WI38 (cell line): ENCODE data around the gene GPR15.
"Not testable (repeated sequence)": the region's sequence is repeated elsewhere in the genome, so short reads cannot be mapped to it uniquely, and the experiment has no call there.

Source experiments
- H3K4me3 ChIP-seq: 2 replicates; pipeline ENCODE4 v1.5.1; 2011; ENCODE audit warnings: low read depth, mild to moderate bottlenecking, control low read depth, low read length
- TF ChIP-seq, protein P1 (sequence below): IDR thresholded peaks from 2 replicates; pipeline ENCODE4 v1.5.1; 2012; ENCODE audit warnings: low read depth, mild to moderate bottlenecking, control low read depth, low read length

The GPR15 gene

DNA sequence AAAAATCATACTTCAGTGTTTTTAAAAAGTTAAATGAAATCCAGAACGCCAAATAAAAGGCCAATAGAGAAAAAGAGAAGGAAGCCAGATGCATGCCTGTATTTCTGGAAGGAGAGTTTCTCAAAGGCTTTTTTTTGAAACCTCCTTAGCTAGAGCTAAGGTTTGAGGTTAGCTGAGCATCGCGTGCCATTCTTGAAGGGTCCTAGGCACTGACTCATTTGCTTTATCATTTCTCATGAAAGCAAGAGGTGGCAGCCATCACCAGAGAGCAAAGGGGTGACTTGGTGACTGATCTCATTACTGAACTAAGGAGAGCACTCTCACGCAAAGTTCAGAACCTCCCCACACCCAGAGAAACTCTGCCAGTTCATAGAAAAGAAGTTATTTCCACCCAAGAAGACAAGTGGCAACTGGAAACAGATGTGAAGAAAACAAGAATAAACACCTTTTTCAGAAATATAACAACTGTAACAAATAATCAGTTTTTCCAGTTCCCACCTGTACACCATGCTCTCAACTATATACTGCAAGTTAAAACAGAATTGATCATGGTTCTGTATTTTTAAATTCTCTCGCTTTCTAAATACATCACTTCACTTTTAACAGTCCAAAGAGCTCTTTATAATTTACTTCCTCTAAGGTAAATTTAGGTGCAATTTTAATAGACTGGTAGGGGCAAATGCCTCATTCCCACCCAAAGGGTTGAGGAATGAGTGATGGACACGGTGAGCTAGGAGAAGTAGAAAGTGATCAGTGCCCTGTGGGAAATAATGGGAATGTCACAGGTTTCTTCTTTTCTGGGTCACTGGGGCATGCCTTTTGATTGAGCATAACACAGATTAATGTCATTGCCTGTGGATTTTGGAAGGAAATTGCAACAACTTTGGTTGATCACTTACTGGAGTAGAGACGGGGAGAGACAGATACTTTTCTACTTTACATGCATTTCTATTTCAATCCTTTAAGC lies 24.7 kb downstream of the GPR15 start:
- no peak overlapping the region for H3K4me3 ChIP-seq
- TF ChIP-seq, protein P1, sequence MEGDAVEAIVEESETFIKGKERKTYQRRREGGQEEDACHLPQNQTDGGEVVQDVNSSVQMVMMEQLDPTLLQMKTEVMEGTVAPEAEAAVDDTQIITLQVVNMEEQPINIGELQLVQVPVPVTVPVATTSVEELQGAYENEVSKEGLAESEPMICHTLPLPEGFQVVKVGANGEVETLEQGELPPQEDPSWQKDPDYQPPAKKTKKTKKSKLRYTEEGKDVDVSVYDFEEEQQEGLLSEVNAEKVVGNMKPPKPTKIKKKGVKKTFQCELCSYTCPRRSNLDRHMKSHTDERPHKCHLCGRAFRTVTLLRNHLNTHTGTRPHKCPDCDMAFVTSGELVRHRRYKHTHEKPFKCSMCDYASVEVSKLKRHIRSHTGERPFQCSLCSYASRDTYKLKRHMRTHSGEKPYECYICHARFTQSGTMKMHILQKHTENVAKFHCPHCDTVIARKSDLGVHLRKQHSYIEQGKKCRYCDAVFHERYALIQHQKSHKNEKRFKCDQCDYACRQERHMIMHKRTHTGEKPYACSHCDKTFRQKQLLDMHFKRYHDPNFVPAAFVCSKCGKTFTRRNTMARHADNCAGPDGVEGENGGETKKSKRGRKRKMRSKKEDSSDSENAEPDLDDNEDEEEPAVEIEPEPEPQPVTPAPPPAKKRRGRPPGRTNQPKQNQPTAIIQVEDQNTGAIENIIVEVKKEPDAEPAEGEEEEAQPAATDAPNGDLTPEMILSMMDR, result no peak

DNA sequence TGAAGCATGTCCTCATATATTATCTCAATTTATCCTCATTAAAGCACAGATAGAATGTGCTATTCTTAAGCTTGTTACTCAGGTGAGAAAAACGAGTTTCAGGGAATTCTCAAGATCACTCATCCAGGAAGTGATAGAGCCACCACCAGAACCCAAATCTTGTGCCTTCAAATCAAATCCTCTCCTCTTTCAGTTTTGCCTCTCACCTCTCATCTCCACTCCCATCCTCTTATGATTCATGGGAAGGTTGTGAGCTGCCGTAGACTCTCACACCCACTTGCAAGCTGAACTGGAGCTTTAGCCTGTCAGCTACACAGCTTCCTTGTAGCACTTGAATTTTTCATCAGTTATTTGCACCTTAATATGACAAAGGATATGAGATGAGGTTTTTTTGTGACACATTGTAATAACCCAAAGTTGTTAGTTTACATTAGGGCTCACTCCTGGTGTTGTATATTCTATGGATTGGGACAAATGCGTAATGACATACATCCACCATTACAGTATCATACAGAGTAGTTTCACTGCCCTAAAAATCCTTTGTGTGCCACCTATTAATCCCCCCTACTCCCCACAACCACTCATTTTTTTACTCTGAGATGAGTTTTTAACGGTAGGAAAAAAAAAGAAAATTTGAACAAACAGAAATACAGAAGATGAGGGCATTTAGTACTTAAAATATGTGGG lies 25.7 kb downstream of the GPR15 start:
- TF ChIP-seq, protein P1, result no peak
- no peak overlapping the region for H3K4me3 ChIP-seq

DNA sequence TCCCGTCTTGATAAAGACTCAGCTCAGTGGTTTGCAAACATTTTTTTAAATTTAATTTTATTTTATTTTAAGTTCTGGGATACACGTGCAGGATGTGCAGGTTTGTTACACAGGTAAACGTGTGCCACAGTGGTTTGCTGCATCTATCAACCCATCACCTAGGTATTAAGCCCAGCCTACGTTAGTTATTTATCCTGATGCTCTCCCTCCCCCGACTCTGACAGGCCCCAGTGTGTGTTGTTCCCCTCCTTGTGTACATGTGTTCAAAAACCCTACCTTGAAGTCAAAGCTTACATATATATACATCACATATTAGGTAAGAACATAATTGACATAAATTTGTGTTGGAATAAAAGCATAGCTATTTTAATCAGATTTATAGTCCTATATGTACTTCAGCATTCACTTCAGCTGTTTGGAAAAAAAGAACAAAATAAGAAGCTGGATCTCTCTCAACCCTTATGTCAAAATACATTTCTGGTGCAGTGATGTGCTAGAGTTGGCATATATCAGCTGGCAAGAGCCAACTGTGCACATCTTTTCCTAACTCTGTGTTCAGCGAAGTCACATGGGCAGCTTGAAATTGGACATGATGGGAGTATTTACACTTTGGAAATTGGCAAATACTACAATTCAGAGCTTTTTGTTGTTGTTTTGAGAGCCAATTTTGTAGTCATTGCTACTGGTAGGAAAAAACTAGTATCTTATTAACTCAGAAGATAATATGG lies 26.5 kb downstream of the GPR15 start:
- TF ChIP-seq, protein P1, result no peak
- no peak overlapping the region for H3K4me3 ChIP-seq

DNA sequence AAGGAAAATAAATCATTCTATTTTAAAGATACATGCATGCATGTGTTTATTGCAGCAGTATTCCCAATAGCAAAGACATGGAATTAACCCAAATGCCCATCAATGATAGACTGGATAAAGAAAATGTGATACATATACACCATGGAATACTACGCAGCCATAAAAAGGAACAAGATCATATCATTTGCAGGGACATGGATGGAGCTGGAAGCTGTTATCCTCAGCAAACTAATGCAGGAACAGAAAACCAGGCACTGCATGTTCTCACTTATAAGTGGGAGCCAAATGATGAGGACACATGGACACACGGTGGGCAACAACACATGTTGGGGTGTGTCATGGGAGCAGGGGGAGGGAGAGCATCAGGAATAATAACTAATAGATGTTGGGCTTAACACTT lies 28.0 kb downstream of the GPR15 start:
- not testable (repeated sequence) for H3K4me3 ChIP-seq

DNA sequence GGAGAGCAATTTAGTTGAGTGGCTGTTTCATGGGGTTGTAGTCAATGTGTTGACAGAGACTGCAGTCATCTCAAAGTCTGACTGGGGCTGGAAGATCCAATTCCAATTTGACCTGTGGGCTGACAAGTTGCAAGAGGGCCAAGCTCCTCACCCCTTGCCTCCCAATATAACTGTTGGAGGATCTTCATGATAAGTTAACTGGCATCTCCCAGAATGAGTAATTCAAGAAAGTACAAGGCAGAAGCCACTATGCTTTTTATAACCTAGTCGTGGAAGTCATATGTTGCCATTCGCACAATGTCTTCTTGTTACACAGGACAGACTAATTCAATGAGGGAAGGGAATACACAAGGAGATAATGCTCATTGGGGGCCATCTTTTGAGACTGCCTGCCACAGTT lies 29.1 kb downstream of the GPR15 start:
- no peak overlapping the region for H3K4me3 ChIP-seq
- TF ChIP-seq, protein P1, result no peak

DNA sequence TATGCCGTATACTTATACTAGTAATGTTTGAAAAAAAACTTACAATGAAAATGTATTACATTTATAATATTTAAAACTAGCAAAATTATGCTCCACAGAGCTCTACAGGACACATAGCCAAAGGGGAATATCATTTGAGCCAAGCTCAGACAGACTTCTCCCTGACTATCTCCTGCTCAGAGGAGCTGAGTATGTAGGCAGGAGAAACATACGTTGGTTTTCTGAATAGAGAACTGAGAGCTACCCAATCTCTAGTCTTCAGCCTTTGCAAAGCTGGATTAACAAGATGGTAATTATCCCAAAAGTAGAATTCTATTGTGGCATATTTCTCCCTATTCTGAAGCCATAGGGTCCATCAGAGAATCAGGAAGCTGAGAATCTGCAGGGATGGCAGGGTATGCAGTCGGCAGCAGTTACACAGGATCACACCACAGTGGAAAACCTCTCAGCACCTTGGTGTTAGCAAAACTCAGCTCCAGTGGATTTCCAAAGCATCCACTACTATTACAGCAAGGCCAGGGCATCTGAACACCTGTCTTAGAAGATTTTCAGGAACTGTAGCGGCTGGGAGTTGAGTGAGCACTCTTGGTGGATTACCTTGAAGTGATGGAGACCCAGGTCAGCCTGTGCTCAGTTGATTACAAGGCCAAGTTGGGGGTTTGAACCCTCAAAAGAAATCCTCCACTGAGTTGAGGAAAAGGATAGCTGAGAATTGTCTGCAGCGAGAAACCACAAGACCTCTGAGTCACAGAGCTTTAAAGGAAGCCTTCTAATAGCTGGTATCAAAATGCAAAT lies 30.1 kb downstream of the GPR15 start:
- H3K4me3 ChIP-seq, result no peak overlapping the region

More for the DNA sequence above, 30.1 kb downstream of the GPR15 start:
- TF ChIP-seq, protein P1, result no peak
